Tibial nerve (tissue), 3 donors: ENCODE data around the gene SEL1L2.

Experiments
- CTCF ChIP-seq, 5 experiments: fragments of 200-600 bp in 3 of 5; fragments of 450-650 bp in 2 of 5; sonication (generic) in 3 of 5; IDR thresholded peaks; one replicate each; pipeline ENCODE4 v1.5.1; 2016 to 2019; ENCODE audit warnings: antibody characterized with exemption in 5 of 5, mild to moderate bottlenecking in 3 of 5, moderate library complexity in 2 of 5
- POLR2A ChIP-seq, 2 donors: fragments of 450-650 bp; IDR thresholded peaks; one replicate each; pipeline ENCODE4 v1.6.1; 2017; ENCODE audit warnings: antibody characterized with exemption in 2 of 2, mild to moderate bottlenecking in 2 of 2, moderate library complexity in 2 of 2

GRCh38 chr20:13856354-13856753 lies 134.1 kb downstream of the SEL1L2 start:
- TF ChIP-seq CTCF (IDR thresholded peaks at IDR 0.05): no peak
- no peak for TF ChIP-seq POLR2A (IDR thresholded peaks at IDR 0.05)
